HG03354 (cell line): ENCODE measurements around the gene COX19.
"Not testable (repeated sequence)": the region's sequence is repeated elsewhere in the genome, so short reads cannot be mapped to it uniquely, and the experiment has no call there.

Experiments
- ATAC-seq: cut with Tn5 transposase; IDR thresholded peaks from one replicate; pipeline ENCODE4 v1.9.1; 2021; ENCODE audit warnings: mild to moderate bottlenecking; ENCODE audit not compliant: unreplicated experiment, poor library complexity, severe bottlenecking

The COX19 gene

DNA sequence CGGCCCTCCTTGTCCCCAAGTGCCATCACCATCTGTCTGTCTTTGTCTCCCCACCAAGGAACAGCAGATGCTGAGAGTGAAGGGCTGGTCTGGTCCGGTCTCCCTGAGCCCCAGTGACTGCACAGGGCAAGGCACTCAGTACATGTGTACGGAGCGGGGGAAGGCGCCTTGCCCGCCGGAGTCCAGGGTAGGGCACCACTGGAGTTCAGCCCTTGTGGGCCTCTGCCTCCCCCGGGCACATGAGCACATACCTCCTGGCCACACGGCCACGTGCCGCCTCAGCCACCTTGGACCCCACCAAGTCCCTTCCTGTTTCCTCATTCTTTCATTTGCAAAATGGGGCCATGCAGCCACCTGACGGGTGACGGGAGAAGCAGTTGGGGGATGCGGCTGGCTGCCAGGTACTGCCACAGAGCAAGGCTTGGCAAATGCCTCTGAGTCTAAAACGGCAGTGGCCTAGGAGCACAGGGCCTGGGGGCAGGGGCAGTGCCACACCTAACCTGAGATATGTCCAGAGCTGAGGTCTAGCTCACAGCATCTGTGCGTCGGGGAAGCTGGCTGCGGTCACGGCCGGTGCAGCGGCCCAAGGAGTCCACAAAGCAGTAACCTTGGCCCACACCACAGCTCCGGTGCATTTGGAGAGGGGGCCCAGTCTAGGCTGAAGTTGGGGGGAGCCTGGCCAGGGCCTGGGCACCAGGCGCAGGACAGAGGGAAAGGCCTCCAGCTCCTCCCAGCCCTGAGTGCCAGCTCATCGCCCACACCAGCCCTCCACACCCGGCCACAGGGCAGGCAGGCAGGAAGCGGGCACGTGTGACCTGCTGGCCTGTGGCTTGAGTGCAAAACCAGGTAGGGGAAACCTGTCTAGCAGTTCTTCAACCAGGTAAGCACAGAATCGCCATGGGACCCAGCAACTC, 26.1 kb downstream of the COX19 start:
- ATAC-seq: no peak

GRCh38 chr7:947391-948210, 27.7 kb downstream of the COX19 start:
- no peak for ATAC-seq

- ATAC-seq: no peak
Measured at GRCh38 chr7:946256-946996, 28.9 kb downstream of the COX19 start.

DNA sequence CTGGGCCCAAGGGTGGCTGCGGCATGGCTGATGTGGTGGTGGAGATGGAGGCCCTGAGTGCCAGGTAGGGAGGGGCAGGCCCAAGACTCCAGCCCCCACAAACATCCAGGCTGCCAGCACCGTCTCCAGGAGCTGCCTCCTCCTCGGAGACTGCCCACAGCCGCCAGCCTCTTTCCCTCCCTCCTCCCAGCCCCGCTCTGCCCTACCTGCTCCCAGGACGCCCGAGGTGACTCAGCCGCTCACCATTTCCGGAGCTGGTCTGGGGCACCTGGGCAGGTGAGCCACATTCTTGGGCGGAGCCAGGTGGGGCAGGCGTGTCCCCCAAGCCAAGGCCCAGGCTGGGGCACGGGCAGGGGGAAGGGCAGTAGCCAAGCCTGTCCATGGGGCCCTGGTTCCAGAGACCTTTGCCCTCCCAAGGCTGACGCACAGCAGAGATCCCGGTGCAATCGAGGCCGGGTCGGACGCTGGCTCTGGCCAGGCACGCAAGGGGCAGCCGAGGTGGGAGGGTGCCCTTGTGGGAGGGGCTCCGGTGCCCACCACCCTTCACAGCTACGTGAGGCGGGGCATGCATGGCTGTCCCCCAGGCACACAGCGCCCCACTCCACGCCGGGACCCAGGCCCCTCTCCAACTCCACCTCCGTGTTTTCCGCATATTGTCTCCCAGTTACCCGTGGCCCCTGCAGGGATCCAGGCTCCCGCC, 29.6 kb downstream of the COX19 start:
- no peak for ATAC-seq

DNA sequence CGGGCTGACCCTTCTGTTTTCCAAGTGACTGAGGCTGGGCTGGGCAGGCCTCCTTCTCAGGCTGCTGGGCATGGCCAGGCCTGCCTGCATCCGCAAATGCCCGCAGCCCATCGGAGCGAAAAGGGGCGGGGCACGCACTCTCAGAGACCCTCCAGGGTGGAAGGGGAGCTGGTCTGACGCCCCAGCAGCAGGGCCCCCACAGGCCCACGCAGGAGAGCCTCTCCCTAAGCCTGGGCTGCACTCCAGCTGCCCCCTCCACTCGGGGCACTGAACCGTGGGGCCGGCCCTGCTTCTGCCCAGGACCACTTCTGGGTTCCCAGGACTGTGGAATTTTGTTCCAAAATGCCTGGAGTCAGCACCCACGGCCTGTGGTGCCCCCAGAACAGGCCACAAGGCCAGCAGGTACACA, 30.2 kb downstream of the COX19 start:
- no peak for ATAC-seq

DNA sequence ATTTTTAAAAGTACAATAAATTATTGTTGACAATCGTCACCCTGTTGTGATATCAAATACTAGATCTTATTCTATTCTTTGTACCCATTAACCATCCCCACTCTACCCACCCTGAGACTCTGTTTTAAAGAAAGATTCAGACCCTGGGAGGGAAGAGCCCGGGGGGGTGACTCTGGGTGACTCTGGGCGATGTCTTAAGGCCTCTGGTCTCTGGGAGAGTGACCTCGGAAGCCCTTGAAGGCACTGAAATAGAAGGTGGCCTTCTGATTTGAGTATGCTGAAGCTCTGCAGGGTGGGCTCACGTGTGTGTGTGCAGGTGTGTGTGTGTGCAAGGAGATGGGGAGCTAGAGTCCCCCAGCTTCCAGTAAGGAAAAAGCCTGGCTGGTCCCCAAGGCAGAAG, 30.6 kb downstream of the COX19 start:
- ATAC-seq: no peak

DNA sequence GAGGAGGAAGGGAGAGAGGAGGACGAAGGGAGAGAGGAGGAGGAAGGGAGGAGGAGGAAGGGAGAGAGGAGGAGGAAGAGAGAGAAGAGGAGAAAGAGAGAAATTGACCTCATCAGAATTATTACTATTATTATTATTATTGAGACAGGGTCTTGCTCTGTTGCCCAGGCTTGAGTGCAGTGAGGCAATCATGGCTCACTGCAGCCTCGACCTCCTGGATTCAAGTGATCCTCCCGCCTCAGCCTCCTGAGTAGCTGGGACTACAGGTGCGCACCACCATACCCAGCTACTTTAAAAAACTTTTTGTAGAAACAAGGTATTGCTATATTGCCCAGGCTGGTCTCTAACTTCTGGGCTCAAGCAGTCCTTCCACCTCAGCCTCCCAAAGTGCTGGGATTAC, 31.6 kb downstream of the COX19 start:
- not testable (repeated sequence) for ATAC-seq

- ATAC-seq: no peak
Measured at GRCh38 chr7:940599-941408, 34.5 kb downstream of the COX19 start.

DNA sequence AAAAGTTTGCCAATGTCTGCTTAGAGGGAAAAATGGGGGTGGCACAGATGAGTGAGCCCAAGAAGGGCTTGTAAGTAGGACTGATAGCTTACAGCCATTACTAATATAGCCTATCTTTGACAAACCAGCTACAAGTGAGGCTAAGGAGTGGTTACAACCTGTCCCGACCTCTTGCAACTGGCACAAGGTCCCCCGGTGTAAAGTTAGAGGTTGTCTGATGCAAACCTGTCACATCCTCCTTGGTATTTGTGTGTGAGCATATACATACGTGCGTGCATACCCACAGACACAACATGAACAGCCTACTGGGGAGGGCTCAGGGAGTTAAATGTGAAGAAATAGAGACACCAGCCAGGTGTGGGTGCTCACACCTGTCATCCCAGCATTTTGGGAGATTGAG, 35.5 kb downstream of the COX19 start:
- no peak for ATAC-seq

DNA sequence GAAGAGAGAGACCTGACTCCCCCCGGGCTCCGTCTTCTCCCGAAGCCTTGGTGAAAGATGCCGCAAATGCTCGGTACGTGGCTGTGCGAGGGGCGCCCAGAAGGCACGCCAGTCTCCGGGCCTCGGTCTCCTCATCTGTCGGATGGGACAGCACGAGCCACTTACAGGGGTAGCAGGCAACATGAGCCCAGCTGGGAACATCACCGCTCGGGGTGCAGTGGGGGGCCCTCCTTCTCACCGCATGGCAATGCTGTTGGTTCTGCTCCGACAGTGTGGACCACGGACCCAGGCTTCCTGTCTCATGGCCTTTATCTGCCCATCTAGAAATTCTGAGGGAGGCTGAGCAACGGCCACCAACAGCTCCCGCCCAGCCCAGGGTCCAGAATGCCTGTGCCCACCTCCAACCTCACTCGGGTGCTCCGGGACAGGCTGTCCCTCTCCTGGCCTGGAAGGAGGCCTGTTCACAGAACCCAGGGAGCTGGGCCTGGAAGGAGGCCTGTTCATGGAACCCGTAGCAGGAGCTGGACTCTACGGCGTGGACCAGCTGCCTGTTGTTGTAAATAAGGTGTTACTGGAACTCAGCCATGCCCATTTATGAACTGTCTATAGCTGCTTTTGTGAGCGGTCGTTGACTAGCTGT, 36.7 kb downstream of the COX19 start:
- ATAC-seq: no peak

DNA sequence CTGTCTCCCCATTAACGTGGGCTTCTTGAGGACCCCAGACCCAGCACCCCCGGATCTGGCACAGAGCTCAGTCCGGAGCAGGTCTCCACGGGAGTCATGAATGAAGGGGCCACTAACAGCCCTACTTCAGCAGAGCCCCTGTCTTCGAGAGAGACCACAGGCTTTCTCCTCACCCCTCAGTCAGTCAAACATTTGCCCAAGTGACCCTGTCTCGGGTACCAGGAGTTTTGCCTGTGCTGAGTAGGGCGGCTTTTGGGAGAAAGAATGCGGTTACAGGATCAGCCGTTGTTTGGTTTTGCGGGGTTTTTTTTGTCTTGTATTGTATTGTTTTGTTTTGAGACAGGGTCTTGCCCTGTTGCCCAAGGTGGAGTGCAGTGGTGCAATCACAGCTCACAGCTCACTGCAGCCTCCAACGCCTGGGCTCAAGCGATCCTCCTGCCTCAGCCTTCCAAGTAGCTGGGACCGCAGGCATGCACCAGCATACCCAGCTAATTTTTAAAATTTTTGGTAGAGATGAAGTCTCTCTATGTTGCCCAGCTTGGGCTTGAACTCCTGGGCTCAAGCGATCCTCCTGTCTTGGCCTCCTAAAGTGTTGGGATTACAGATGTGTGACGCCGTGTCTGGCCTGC, 37.4 kb downstream of the COX19 start:
- ATAC-seq: no peak

DNA sequence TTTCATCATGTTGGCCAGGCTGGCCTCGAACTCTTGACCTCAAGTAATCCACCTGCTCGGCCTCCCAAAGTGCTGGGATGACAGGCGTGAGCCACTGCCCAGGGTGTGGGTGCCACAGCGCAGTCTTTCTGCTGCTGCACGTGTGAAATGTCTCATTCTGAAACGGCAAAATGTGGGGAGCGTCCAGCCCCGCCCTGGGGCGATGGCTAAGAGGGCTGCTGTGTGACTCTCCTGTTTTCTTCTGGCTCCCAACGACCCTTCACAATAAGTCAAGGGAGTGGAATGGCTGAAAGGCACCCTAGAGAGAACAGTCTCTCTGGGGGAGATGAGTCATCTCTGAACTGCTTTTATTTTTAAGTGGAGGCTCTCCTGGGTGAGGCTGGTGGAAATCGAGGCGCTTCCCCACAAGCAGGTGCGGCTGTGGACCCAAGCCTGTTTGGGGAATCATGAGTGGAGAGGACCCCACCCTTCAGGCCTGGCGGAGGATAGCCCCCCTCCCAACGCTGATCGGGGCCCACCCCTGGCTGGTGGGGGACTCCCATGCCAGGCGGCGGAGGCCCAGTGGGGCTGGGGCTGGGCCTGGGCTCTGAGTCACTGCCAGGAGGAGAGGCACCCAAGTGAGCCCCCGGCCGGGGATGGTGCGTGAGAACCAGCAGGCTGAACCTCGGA, 38.8 kb downstream of the COX19 start:
- ATAC-seq: peak; percentile 78

DNA sequence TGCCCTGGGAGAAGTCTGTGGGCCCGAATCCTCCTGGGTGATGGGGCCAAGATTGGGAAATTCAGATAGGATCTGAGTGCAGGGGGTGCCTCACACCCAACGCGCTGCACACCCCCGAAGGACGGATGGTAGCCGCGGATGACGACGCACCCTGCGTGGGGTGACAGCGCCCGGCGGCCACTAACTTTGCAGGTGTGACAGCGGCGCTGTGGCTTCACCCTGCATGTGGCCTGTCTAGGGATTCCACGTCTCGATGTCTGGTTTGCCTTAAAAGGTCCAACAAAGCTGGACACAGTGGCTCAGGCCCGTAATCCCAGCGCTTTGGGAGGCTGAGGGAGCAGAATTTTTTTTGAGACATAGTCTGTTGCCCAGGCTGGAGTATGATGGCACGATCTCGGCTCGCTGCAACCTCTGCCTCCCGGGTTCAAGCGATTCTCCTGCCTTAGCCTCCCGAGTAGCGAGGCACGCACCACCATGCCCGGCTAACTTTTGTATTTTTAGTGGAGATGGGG, 39.4 kb downstream of the COX19 start:
- no peak for ATAC-seq

- no peak for ATAC-seq
Measured at GRCh38 chr7:935164-935873, 40.0 kb downstream of the COX19 start.

- ATAC-seq: no peak
Measured at GRCh38 chr7:934469-935163, 40.7 kb downstream of the COX19 start.

- no peak for ATAC-seq
Measured at GRCh38 chr7:932651-932975, 42.7 kb downstream of the COX19 start.
